Measurements from ENCODE around the gene IHH. TPM values are rescaled to one million over a fixed set of nuclear protein-coding genes. Genes with fewer than 3 reads are reported as not detected.

IHH gene
- total RNA-seq, 1 experiment from 2014 or later: 0.11 TPM

DNA sequence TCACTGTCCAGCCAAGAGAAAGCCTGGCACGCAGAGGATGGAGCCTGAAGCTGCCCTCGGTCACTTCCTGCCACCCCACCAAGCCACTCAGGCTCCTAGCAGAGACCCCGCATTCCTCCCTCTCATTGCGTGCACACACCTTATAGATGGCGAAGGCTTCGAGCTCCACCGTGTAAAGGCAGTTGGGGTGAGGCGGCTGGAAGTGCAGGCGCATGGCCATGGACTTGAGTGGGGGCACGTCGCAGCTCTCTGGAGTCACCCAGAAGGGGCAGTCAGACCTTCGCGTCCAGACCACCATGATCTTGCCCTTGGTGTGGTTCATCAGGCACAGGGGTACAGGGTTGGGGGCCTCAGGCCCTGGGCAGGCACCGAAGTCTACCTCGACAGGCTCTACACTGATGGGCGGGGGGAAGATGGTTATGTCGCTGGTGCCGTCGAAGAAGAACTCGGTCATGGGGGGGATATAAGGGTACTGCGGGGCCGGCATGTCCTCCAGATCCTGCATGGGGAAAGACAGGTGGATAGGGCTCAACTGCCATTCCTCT, 33.1 kb downstream of the IHH start (continued):
- TF ChIP-seq, protein P1, sequence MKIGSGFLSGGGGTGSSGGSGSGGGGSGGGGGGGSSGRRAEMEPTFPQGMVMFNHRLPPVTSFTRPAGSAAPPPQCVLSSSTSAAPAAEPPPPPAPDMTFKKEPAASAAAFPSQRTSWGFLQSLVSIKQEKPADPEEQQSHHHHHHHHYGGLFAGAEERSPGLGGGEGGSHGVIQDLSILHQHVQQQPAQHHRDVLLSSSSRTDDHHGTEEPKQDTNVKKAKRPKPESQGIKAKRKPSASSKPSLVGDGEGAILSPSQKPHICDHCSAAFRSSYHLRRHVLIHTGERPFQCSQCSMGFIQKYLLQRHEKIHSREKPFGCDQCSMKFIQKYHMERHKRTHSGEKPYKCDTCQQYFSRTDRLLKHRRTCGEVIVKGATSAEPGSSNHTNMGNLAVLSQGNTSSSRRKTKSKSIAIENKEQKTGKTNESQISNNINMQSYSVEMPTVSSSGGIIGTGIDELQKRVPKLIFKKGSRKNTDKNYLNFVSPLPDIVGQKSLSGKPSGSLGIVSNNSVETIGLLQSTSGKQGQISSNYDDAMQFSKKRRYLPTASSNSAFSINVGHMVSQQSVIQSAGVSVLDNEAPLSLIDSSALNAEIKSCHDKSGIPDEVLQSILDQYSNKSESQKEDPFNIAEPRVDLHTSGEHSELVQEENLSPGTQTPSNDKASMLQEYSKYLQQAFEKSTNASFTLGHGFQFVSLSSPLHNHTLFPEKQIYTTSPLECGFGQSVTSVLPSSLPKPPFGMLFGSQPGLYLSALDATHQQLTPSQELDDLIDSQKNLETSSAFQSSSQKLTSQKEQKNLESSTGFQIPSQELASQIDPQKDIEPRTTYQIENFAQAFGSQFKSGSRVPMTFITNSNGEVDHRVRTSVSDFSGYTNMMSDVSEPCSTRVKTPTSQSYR (CRISPR knock-in tag; IDR thresholded peaks at IDR 0.05): no peak
- TF ChIP-seq NR2C2 (CRISPR knock-in tag; IDR thresholded peaks at IDR 0.05): no peak

DNA sequence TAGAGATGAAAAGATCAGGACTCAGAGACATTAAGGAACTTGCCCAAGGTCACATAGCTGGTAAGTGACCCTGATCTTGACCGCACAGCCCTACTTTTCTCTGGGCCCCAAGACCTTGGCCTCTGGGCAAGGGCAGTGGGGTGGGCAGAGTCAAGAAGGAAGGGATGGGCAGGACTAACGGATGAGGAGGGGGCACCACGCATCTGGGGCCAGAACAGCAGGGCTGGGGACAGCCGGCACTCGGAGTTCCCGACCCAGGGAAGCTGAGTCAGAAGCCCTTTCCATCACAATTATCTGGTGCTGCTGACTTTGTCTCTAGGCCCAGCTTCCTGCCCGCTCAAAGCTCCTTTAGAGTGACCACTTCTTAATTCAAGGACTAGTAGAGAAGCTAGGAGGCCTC, 33.8 kb downstream of the IHH start:
- H3K36me3 Mint-ChIP-seq: no peaks in the 10 kb centered on the region
- TF ChIP-seq TP53 (CRISPR knock-in tag; IDR thresholded peaks at IDR 0.05) (no peak), ESRRA (CRISPR knock-in tag; IDR thresholded peaks at IDR 0.05; ENCODE audit: borderline replicate concordance) (no peak), IRF2 (CRISPR knock-in tag; IDR thresholded peaks at IDR 0.05; ENCODE audit: borderline replicate concordance, low read depth) (no peak), MYBL2 (CRISPR knock-in tag; IDR thresholded peaks at IDR 0.05) (no peak), GTF2I (CRISPR knock-in tag; conservative IDR thresholded peaks at IDR 0.05) (no peak), NFE2L1 (CRISPR knock-in tag; IDR thresholded peaks at IDR 0.05) (no peak), OVOL2 (CRISPR knock-in tag; IDR thresholded peaks at IDR 0.05; ENCODE audit: borderline replicate concordance) (no peak), TCF7 (CRISPR knock-in tag; IDR thresholded peaks at IDR 0.05; ENCODE audit: low read depth) (no peak), ZNF232 (CRISPR knock-in tag; IDR thresholded peaks at IDR 0.05) (no peak), JUN (CRISPR knock-in tag; IDR thresholded peaks at IDR 0.05) (no peak), ZNF219 (CRISPR knock-in tag; IDR thresholded peaks at IDR 0.05; ENCODE audit: borderline replicate concordance) (no peak)
- TF ChIP-seq, protein P1 (CRISPR knock-in tag; IDR thresholded peaks at IDR 0.05): no peak
- TF ChIP-seq, protein P2, sequence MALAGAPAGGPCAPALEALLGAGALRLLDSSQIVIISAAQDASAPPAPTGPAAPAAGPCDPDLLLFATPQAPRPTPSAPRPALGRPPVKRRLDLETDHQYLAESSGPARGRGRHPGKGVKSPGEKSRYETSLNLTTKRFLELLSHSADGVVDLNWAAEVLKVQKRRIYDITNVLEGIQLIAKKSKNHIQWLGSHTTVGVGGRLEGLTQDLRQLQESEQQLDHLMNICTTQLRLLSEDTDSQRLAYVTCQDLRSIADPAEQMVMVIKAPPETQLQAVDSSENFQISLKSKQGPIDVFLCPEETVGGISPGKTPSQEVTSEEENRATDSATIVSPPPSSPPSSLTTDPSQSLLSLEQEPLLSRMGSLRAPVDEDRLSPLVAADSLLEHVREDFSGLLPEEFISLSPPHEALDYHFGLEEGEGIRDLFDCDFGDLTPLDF (CRISPR knock-in tag; IDR thresholded peaks at IDR 0.05): no peak
- TF ChIP-seq, protein P3, sequence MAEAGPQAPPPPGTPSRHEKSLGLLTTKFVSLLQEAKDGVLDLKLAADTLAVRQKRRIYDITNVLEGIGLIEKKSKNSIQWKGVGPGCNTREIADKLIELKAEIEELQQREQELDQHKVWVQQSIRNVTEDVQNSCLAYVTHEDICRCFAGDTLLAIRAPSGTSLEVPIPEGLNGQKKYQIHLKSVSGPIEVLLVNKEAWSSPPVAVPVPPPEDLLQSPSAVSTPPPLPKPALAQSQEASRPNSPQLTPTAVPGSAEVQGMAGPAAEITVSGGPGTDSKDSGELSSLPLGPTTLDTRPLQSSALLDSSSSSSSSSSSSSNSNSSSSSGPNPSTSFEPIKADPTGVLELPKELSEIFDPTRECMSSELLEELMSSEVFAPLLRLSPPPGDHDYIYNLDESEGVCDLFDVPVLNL (CRISPR knock-in tag; IDR thresholded peaks at IDR 0.05; ENCODE audit: borderline replicate concordance, low read depth): no peak
- TF ChIP-seq, protein P4, sequence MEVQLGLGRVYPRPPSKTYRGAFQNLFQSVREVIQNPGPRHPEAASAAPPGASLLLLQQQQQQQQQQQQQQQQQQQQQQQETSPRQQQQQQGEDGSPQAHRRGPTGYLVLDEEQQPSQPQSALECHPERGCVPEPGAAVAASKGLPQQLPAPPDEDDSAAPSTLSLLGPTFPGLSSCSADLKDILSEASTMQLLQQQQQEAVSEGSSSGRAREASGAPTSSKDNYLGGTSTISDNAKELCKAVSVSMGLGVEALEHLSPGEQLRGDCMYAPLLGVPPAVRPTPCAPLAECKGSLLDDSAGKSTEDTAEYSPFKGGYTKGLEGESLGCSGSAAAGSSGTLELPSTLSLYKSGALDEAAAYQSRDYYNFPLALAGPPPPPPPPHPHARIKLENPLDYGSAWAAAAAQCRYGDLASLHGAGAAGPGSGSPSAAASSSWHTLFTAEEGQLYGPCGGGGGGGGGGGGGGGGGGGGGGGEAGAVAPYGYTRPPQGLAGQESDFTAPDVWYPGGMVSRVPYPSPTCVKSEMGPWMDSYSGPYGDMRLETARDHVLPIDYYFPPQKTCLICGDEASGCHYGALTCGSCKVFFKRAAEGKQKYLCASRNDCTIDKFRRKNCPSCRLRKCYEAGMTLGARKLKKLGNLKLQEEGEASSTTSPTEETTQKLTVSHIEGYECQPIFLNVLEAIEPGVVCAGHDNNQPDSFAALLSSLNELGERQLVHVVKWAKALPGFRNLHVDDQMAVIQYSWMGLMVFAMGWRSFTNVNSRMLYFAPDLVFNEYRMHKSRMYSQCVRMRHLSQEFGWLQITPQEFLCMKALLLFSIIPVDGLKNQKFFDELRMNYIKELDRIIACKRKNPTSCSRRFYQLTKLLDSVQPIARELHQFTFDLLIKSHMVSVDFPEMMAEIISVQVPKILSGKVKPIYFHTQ (CRISPR knock-in tag; IDR thresholded peaks at IDR 0.05): no peak
- TF ChIP-seq, protein P5, sequence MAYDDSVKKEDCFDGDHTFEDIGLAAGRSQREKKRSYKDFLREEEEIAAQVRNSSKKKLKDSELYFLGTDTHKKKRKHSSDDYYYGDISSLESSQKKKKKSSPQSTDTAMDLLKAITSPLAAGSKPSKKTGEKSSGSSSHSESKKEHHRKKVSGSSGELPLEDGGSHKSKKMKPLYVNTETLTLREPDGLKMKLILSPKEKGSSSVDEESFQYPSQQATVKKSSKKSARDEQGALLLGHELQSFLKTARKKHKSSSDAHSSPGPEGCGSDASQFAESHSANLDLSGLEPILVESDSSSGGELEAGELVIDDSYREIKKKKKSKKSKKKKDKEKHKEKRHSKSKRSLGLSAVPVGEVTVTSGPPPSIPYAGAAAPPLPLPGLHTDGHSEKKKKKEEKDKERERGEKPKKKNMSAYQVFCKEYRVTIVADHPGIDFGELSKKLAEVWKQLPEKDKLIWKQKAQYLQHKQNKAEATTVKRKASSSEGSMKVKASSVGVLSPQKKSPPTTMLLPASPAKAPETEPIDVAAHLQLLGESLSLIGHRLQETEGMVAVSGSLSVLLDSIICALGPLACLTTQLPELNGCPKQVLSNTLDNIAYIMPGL (CRISPR knock-in tag; IDR thresholded peaks at IDR 0.05): no peak
- TF ChIP-seq, protein P6, sequence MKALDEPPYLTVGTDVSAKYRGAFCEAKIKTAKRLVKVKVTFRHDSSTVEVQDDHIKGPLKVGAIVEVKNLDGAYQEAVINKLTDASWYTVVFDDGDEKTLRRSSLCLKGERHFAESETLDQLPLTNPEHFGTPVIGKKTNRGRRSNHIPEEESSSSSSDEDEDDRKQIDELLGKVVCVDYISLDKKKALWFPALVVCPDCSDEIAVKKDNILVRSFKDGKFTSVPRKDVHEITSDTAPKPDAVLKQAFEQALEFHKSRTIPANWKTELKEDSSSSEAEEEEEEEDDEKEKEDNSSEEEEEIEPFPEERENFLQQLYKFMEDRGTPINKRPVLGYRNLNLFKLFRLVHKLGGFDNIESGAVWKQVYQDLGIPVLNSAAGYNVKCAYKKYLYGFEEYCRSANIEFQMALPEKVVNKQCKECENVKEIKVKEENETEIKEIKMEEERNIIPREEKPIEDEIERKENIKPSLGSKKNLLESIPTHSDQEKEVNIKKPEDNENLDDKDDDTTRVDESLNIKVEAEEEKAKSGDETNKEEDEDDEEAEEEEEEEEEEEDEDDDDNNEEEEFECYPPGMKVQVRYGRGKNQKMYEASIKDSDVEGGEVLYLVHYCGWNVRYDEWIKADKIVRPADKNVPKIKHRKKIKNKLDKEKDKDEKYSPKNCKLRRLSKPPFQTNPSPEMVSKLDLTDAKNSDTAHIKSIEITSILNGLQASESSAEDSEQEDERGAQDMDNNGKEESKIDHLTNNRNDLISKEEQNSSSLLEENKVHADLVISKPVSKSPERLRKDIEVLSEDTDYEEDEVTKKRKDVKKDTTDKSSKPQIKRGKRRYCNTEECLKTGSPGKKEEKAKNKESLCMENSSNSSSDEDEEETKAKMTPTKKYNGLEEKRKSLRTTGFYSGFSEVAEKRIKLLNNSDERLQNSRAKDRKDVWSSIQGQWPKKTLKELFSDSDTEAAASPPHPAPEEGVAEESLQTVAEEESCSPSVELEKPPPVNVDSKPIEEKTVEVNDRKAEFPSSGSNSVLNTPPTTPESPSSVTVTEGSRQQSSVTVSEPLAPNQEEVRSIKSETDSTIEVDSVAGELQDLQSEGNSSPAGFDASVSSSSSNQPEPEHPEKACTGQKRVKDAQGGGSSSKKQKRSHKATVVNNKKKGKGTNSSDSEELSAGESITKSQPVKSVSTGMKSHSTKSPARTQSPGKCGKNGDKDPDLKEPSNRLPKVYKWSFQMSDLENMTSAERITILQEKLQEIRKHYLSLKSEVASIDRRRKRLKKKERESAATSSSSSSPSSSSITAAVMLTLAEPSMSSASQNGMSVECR (CRISPR knock-in tag; IDR thresholded peaks at IDR 0.05; ENCODE audit: borderline replicate concordance): no peak
- DNase-seq (ENCODE audit: low spot score) (no peak), ATAC-seq (no peak)
- ChIA-PET POLR2A (no interaction called here), CTCF (interaction anchor here (0.6 to 8.4 kb wide), 8 partner anchors 23 to 150 kb away, joined by 3 to 91 read pairs (median 8); no protein-coding TSS in a partner anchor)
- H3K27me3 Mint-ChIP-seq (ENCODE audit: low read depth): no peaks in the 10 kb centered on the region; the same call in 1 of the 2 replicates
- no peak overlapping the region for H3K4me3 Mint-ChIP-seq
- no peaks in the 10 kb centered on the region for H3K9me3 Mint-ChIP-seq
- H3K4me1 Mint-ChIP-seq: peaks cover 5% of the 10 kb centered on the region
- H3K27ac Mint-ChIP-seq: no peak overlapping the region
